ENCODE results near the gene VASH2.

Gene VASH2

DNA sequence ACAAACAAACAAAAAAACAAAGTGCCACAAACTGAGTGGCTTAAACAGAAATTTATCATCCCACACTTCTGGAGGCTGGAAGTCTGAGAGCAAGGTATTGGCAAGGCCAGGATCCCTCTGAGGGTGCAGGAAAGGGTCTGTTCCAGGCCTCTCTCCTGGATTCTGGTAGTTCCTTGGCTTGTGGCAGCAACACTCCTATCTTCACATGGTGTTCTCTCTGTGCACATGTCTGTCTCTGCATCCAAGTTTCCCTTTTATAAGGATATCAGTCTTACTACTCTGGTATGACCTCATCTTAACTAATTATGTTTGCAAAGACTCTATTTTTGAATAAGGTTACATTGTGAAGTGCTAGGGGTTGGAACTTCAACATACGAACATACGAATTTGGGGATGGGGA lies 5.3 kb upstream of the VASH2 start:
- H3K27me3 ChIP-seq, result no peaks in the 10 kb centered on the region
- H3K4me1 ChIP-seq, result no peaks in the 10 kb centered on the region
- TF ChIP-seq, protein P1, sequence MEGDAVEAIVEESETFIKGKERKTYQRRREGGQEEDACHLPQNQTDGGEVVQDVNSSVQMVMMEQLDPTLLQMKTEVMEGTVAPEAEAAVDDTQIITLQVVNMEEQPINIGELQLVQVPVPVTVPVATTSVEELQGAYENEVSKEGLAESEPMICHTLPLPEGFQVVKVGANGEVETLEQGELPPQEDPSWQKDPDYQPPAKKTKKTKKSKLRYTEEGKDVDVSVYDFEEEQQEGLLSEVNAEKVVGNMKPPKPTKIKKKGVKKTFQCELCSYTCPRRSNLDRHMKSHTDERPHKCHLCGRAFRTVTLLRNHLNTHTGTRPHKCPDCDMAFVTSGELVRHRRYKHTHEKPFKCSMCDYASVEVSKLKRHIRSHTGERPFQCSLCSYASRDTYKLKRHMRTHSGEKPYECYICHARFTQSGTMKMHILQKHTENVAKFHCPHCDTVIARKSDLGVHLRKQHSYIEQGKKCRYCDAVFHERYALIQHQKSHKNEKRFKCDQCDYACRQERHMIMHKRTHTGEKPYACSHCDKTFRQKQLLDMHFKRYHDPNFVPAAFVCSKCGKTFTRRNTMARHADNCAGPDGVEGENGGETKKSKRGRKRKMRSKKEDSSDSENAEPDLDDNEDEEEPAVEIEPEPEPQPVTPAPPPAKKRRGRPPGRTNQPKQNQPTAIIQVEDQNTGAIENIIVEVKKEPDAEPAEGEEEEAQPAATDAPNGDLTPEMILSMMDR (IDR thresholded peaks at IDR 0.05; ENCODE audit: low read depth, low read length), result no peak
- no peaks in the 10 kb centered on the region for H3K36me3 ChIP-seq
- DNase-seq, result no peak
- H3K4me3 ChIP-seq (ENCODE audit: low read depth, low read length), result no peak overlapping the region
- peaks cover 3% of the 10 kb centered on the region; the same call in 1 of the 2 replicates for H3K9me3 ChIP-seq

DNA sequence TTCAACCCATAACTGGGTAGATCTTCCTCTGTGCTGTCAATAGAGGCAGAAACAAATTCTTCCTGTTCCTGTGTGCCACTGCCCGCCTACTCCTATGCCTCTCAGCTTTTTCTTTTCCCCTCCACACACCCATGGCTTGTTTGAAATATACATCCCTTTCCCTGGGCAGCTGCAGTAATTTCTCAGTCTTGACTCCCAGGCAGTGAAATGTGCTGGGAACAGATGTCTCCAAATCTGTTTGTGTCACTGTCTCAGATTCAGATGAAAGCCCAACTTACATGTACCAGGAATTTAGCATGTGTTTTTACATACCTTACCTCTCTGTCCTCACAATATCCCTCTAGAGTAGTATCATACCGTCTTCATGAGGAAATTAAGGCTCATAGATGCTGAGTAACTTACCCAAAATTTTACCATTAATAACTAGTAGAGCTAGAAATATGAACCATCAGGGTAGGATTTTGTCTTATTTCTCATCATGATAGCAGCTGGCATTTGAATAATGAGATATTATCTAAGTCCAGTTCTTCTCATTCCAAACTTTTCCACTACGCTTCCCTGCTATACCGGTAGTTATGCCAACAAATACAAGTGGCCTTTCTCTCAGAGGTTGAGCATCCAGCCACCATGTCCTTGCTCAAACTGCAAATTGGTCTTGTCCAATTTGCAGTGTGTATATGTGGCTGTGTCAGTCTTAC lies 4.7 kb upstream of the VASH2 start:
- TF ChIP-seq, protein P1 (IDR thresholded peaks at IDR 0.05; ENCODE audit: low read depth, low read length), result no peak
- H3K9me3 ChIP-seq, result peaks cover 1% of the 10 kb centered on the region; the same call in 1 of the 2 replicates
- no peaks in the 10 kb centered on the region for H3K36me3 ChIP-seq
- DNase-seq, result no peak
- H3K4me1 ChIP-seq, result no peaks in the 10 kb centered on the region
- H3K4me3 ChIP-seq (ENCODE audit: low read depth, low read length), result no peak overlapping the region
- no peaks in the 10 kb centered on the region for H3K27me3 ChIP-seq

DNA sequence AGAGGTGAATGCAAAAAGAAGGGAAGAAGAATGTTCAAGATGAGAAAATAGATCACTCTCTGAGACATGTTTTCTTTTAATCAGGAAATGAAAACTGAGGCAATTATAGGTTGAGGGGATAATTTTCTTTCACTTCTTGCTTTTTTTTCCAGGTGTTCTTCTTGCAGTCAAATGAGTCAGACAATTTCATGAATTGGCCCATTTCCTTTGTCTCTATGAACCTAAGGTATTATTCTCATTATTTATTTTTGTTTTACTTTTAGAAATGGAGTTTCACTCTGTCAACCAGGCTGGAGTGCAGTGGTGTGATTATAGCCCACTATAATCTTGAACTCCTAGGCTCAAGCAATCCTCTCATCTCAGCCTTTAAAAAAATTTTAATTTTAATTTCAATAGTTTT lies 3.5 kb upstream of the VASH2 start:
- TF ChIP-seq, protein P1 (IDR thresholded peaks at IDR 0.05; ENCODE audit: low read depth, low read length), result no peak
- H3K4me1 ChIP-seq, result no peaks in the 10 kb centered on the region

GRCh38 chr1:212949771-212950170 lies 570 bp upstream of the VASH2 start:
- DNase-seq, result no peak
- TF ChIP-seq, protein P1 (IDR thresholded peaks at IDR 0.05; ENCODE audit: low read depth, low read length), result no peak
- H3K9me3 ChIP-seq, result no peaks in the 10 kb centered on the region
- no peaks in the 10 kb centered on the region for H3K27me3 ChIP-seq
- H3K4me3 ChIP-seq (ENCODE audit: low read depth, low read length), result peak overlapping the region; percentile 84
- H3K4me1 ChIP-seq, result no peaks in the 10 kb centered on the region
- H3K36me3 ChIP-seq, result no peaks in the 10 kb centered on the region

More for the DNA sequence above, 3.5 kb upstream of the VASH2 start:
- H3K9me3 ChIP-seq, result no peaks in the 10 kb centered on the region
- no peaks in the 10 kb centered on the region for H3K27me3 ChIP-seq
- H3K4me3 ChIP-seq (ENCODE audit: low read depth, low read length), result no peak overlapping the region
- no peaks in the 10 kb centered on the region for H3K36me3 ChIP-seq
- no peak for DNase-seq

DNA sequence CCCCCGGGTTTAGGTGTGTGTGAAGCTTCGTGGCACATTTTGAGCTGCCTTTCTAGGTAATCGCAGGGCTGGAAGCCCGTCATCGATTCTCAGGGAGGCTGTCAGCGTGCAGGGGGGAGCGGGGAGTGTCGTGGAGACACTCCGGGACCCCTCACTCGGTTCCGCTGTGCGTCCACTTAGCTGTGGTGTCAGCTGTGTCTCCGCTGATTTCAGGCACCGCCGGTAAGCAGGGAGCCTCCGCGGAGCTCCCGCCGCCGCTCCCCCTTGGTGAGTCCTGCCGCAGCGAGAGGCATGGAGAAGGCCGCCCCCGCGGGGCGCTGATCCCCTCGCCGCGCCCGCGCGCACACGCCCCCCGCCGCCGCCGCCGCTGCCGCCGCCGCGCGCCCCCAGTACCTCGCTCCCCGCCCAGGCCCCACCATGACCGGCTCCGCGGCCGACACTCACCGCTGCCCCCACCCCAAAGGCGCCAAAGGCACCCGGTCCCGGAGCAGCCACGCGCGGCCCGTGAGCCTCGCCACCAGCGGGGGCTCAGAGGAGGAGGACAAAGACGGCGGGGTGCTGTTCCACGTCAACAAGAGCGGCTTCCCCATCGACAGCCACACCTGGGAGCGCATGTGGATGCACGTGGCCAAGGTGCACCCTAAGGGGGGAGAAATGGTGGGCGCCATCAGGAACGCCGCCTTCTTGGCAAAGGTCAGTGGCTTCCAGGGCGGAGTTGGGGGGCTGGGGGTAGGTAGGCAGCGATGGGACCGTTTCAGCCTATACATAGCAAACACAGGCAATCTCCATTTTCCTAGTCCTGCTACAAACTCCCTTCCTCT lies 995 bp downstream of the VASH2 start:
- TF ChIP-seq, protein P1 (IDR thresholded peaks at IDR 0.05; ENCODE audit: low read depth, low read length), result no peak
- peak; percentile 25 for DNase-seq
- Histone ChIP-seq H3K36me3 (no peaks in the 10 kb centered on the region), H3K4me1 (no peaks in the 10 kb centered on the region), H3K4me3 (ENCODE audit: low read depth, low read length) (peak overlapping the region; percentile 84), H3K9me3 (no peaks in the 10 kb centered on the region), H3K27me3 (no peaks in the 10 kb centered on the region)

Measured in BE2C (cell line).